MM.1S (cell line): ENCODE data around the gene ZBTB7C.

Experiments used
- DNase-seq: peaks from one replicate; pipeline ENCODE4 v3.0.0-alpha.2; 2015
- H2AFZ ChIP-seq: fragments of 300-600 bp; sonication (generic); 2 replicates; pipeline ENCODE4 v1.6.0; 2016; ENCODE audit warnings: antibody characterized with exemption, low read length
- H3F3A ChIP-seq: fragments of 300-600 bp; sonication (generic); 2 replicates; pipeline ENCODE4 v1.6.1; 2016; ENCODE audit warnings: mild to moderate bottlenecking, antibody characterized with exemption, low read length, moderate library complexity, mixed read lengths; ENCODE audit not compliant: insufficient read depth
- H3K27ac ChIP-seq: fragments of 300-600 bp; sonication (generic); 2 replicates; pipeline ENCODE4 v1.5.1; 2016; ENCODE audit warnings: mild to moderate bottlenecking, low read length
- H3K27me3 ChIP-seq: fragments of 300-600 bp; sonication (generic); replicated peaks from 2 replicates; pipeline ENCODE4 v1.6.0; 2016; ENCODE audit warnings: low read length; ENCODE audit not compliant: insufficient read depth
- H3K36me3 ChIP-seq: fragments of 300-600 bp; sonication (generic); replicated peaks from 2 replicates; pipeline ENCODE4 v1.6.1; 2016; ENCODE audit warnings: mild to moderate bottlenecking, low read length, mixed read lengths; ENCODE audit not compliant: insufficient read depth
- H3K4me1 ChIP-seq: fragments of 300-600 bp; sonication (generic); 2 replicates; pipeline ENCODE4 v1.6.1; 2016; ENCODE audit warnings: low read length, mixed read lengths
- H3K4me2 ChIP-seq: fragments of 300-600 bp; sonication (generic); 2 replicates; pipeline ENCODE4 v1.6.0; 2016; ENCODE audit warnings: low read depth, low read length
- H3K4me3 ChIP-seq: fragments of 300-600 bp; sonication (generic); 2 replicates; pipeline ENCODE4 v1.5.1; 2016; ENCODE audit warnings: low read length, mixed read lengths
- H3K79me2 ChIP-seq: fragments of 300-600 bp; sonication (generic); 2 replicates; pipeline ENCODE4 v1.6.1; 2016; ENCODE audit warnings: mixed run types, low read length, mixed read lengths
- H3K9ac ChIP-seq: fragments of 300-600 bp; sonication (generic); 2 replicates; pipeline ENCODE4 v1.6.1; 2016; ENCODE audit warnings: low read length, mixed read lengths
- H3K9me2 ChIP-seq: fragments of 300-600 bp; sonication (generic); replicated peaks from 2 replicates; pipeline ENCODE4 v1.6.1; 2016; ENCODE audit warnings: mild to moderate bottlenecking, low read length, mixed read lengths; ENCODE audit not compliant: insufficient read depth
- H3K9me3 ChIP-seq: fragments of 300-600 bp; sonication (generic); replicated peaks from 2 replicates; pipeline ENCODE4 v1.6.1; 2016; ENCODE audit warnings: mild to moderate bottlenecking, low read length, mixed read lengths; ENCODE audit not compliant: insufficient read depth
- H4K20me1 ChIP-seq: fragments of 300-600 bp; sonication (generic); 2 replicates; pipeline ENCODE4 v1.6.1; 2016; ENCODE audit warnings: mild to moderate bottlenecking, low read length, moderate library complexity, mixed read lengths; ENCODE audit not compliant: insufficient read depth
- EZH2 ChIP-seq: fragments of 300-600 bp; sonication (generic); optimal IDR thresholded peaks from 2 replicates; pipeline ENCODE3; 2017; ENCODE audit warnings: low read depth, mild to moderate bottlenecking, antibody characterized with exemption, low read length, mixed read lengths
- EZH2phosphoT487 ChIP-seq: fragments of 300-600 bp; sonication (generic); IDR thresholded peaks from 2 replicates; pipeline ENCODE4 v1.6.1; 2018; ENCODE audit warnings: antibody characterized with exemption, low read length
- TF ChIP-seq, protein P1 (sequence below): fragments of 300-600 bp; sonication (generic); IDR thresholded peaks from 2 replicates; pipeline ENCODE4 v1.5.1; 2016; ENCODE audit warnings: antibody characterized with exemption, low read length, mixed read lengths

Gene ZBTB7C

DNA sequence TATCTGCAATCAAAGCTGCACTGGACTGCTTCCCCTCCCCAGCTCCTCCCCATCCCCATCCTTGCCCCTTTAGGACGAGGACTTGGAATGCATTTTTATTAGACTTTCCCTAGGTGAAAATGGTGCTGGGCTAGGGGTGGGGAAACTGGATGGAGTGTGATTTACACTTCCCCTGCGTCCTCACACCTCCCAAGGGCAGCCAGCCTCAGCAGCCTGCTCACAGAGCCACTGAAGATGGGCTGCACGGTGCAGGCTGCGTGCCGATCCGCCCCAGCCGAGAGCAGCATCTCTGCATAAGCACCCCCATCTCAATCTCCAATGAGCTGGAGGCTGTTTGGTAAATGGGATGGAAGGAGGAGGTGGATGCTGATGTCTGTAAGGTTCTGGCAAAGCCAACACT, 87.6 kb downstream of the ZBTB7C start:
- H2AFZ ChIP-seq, result no peak overlapping the region
- H3F3A ChIP-seq, result no peaks in the 10 kb centered on the region
- no peak overlapping the region for H3K4me3 ChIP-seq
- TF ChIP-seq, protein P1, sequence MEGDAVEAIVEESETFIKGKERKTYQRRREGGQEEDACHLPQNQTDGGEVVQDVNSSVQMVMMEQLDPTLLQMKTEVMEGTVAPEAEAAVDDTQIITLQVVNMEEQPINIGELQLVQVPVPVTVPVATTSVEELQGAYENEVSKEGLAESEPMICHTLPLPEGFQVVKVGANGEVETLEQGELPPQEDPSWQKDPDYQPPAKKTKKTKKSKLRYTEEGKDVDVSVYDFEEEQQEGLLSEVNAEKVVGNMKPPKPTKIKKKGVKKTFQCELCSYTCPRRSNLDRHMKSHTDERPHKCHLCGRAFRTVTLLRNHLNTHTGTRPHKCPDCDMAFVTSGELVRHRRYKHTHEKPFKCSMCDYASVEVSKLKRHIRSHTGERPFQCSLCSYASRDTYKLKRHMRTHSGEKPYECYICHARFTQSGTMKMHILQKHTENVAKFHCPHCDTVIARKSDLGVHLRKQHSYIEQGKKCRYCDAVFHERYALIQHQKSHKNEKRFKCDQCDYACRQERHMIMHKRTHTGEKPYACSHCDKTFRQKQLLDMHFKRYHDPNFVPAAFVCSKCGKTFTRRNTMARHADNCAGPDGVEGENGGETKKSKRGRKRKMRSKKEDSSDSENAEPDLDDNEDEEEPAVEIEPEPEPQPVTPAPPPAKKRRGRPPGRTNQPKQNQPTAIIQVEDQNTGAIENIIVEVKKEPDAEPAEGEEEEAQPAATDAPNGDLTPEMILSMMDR, result no peak
- TF ChIP-seq EZH2, result no peak
- TF ChIP-seq EZH2phosphoT487, result no peak
- no peaks in the 10 kb centered on the region for H3K4me1 ChIP-seq
- H3K9me2 ChIP-seq, result no peaks in the 10 kb centered on the region
- no peaks in the 10 kb centered on the region for H3K27me3 ChIP-seq
- H3K27ac ChIP-seq, result no peak overlapping the region
- no peak overlapping the region for H3K9ac ChIP-seq
- H3K4me2 ChIP-seq, result no peak overlapping the region
- H3K9me3 ChIP-seq, result no peaks in the 10 kb centered on the region
- no peak for DNase-seq
- H3K36me3 ChIP-seq, result no peaks in the 10 kb centered on the region
- H4K20me1 ChIP-seq, result no peaks in the 10 kb centered on the region
- no peaks in the 10 kb centered on the region for H3K79me2 ChIP-seq

DNA sequence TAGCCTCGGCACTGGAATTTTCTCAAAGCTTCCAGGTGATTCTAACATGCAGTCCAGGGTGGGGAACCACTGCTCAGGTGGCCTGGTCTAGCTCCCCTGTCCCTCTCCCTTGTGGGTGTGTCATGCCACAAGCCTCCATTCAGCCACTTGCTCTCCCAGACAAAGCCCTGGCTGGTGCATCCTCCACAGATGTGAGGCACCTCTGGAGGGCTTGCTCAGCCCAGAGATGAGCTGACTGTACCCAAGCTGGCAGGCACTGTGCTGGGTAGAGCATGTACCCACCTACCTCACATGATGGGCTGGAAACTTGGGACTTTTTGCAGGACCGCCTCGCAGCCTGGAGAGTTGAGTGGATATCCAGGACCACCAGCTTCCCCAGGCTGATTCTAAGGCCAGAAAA, 88.1 kb downstream of the ZBTB7C start:
- Histone ChIP-seq H3K4me1 (no peaks in the 10 kb centered on the region), H3K9me3 (no peaks in the 10 kb centered on the region), H3K9me2 (no peaks in the 10 kb centered on the region), H3K27ac (no peak overlapping the region), H3F3A (no peaks in the 10 kb centered on the region), H3K36me3 (no peaks in the 10 kb centered on the region), H3K4me3 (no peak overlapping the region), H3K9ac (no peak overlapping the region), H2AFZ (no peak overlapping the region), H3K4me2 (no peak overlapping the region), H3K27me3 (no peaks in the 10 kb centered on the region), H4K20me1 (no peaks in the 10 kb centered on the region), H3K79me2 (no peaks in the 10 kb centered on the region)
- DNase-seq, result no peak
- TF ChIP-seq EZH2phosphoT487, result no peak
- TF ChIP-seq EZH2, result no peak
- TF ChIP-seq, protein P1, result no peak

- Histone ChIP-seq H3K4me3 (no peak overlapping the region), H3K4me2 (no peak overlapping the region), H3K9ac (no peak overlapping the region), H3F3A (no peaks in the 10 kb centered on the region), H2AFZ (no peak overlapping the region), H3K4me1 (no peaks in the 10 kb centered on the region), H3K9me2 (no peaks in the 10 kb centered on the region), H4K20me1 (no peaks in the 10 kb centered on the region), H3K79me2 (no peaks in the 10 kb centered on the region), H3K27ac (no peak overlapping the region), H3K9me3 (no peaks in the 10 kb centered on the region), H3K36me3 (no peaks in the 10 kb centered on the region), H3K27me3 (no peaks in the 10 kb centered on the region)
- TF ChIP-seq EZH2phosphoT487 (no peak), EZH2 (no peak)
- TF ChIP-seq, protein P1, result no peak
- DNase-seq, result no peak
These were observed 88.6 kb downstream of the ZBTB7C start for GRCh38 chr18:48320639-48320945.
